GM21723 (cell line): ENCODE results near the gene RTP5.
"Not testable (repeated sequence)": the region's sequence is repeated elsewhere in the genome, so short reads cannot be mapped to it uniquely, and the experiment has no call there.

Experiments used
- ATAC-seq: cut with Tn5 transposase; IDR thresholded peaks from one replicate; pipeline ENCODE4 v1.9.1; 2021; ENCODE audit warnings: mild to moderate bottlenecking, moderate library complexity; ENCODE audit not compliant: unreplicated experiment

RTP5 gene

GRCh38 chr2:241869087-241869961 lies at the start of gene RTP5:
RTP5 (plus strand) TSS chr2:241869729; CDS start chr2:241869757, 28 bp downstream.
- no peak for ATAC-seq

- ATAC-seq = not testable (repeated sequence)
Observed at GRCh38 chr2:241819947-241820624, 49.4 kb upstream of the RTP5 start.

GRCh38 chr2:241820625-241821384 lies 48.7 kb upstream of the RTP5 start:
- no peak for ATAC-seq

GRCh38 chr2:241821460-241822263 lies 47.9 kb upstream of the RTP5 start:
- ATAC-seq = no peak

- no peak for ATAC-seq
Observed at GRCh38 chr2:241822264-241822623, 47.3 kb upstream of the RTP5 start.

GRCh38 chr2:241823531-241824437 lies 45.7 kb upstream of the RTP5 start:
- not testable (repeated sequence) for ATAC-seq

GRCh38 chr2:241827394-241827793 lies 42.1 kb upstream of the RTP5 start:
- ATAC-seq = no peak

- ATAC-seq = no peak
Observed at GRCh38 chr2:241833101-241833663, 36.3 kb upstream of the RTP5 start.

- ATAC-seq = not testable (repeated sequence)
Observed at GRCh38 chr2:241833756-241834526, 35.6 kb upstream of the RTP5 start.

GRCh38 chr2:241834527-241835210 lies 34.9 kb upstream of the RTP5 start:
- no peak for ATAC-seq

GRCh38 chr2:241835611-241836010 lies 33.9 kb upstream of the RTP5 start:
- ATAC-seq = no peak

GRCh38 chr2:241836292-241836691 lies 33.2 kb upstream of the RTP5 start:
- ATAC-seq = no peak

- no peak for ATAC-seq
Observed at GRCh38 chr2:241837197-241837965, 32.1 kb upstream of the RTP5 start.

GRCh38 chr2:241841181-241842066 lies 28.1 kb upstream of the RTP5 start:
- no peak for ATAC-seq

- no peak for ATAC-seq
Observed at GRCh38 chr2:241842067-241842415, 27.5 kb upstream of the RTP5 start.

- peak; percentile 61 for ATAC-seq
Observed at GRCh38 chr2:241842620-241843211, 26.8 kb upstream of the RTP5 start.
